DOHH2 (cell line): ENCODE results near the gene CXCL16.

Experiments
- CTCF ChIP-seq: fragments of 200-600 bp; sonication (generic); IDR thresholded peaks from one replicate; pipeline ENCODE4 v1.5.1; 2014; ENCODE audit warnings: antibody characterized with exemption, mild to moderate bottlenecking, low read depth, low read length; ENCODE audit not compliant: poor library complexity, severe bottlenecking
- EZH2phosphoT487 ChIP-seq: fragments of 200-600 bp; sonication (generic); IDR thresholded peaks from 2 replicates; pipeline ENCODE4 v1.6.1; 2017; ENCODE audit warnings: borderline replicate concordance, mild to moderate bottlenecking, antibody characterized with exemption, low read length, moderate library complexity, mixed read lengths

DNA sequence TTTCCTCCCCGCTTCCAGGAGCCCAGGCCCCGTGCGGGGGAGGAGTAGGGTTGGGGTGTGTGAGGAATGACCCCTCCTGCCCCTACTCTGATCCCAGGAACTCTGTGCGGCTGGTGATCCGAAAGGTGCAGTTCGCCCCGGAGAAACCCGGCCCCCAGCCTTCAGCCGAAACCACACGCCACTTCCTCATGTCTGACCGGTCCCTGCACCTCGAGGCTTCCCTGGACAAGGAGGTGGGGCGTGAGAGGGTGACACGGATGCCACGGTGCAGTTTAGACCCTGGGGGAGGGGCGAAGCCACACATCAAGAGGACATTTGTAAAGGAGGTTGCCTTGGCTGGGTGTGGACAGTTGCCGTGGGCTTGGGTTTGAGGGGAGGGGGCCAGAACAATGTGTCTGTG lies 21.9 kb downstream of the CXCL16 start:
- TF ChIP-seq CTCF (no peak), EZH2phosphoT487 (no peak)
